Stimulated activated CD8-positive, alpha-beta memory T cell treated with anti-CD3 and anti-CD28 coated beads, Interleukin-15, amount 100 ng/mL, for 1 hour (primary cell): ENCODE measurements around the gene ZNF813.
A peak's percentile ranks its signal among the peaks of the same experiment; 100 is the strongest.
"Not testable (repeated sequence)": the region's sequence is repeated elsewhere in the genome, so short reads cannot be mapped to it uniquely, and the experiment has no call there.

Source experiments
- DNase-seq: peaks from one replicate; pipeline ENCODE4 v3.0.0-alpha.2; 2020; ENCODE audit warnings: low read depth

ZNF813 gene

DNA sequence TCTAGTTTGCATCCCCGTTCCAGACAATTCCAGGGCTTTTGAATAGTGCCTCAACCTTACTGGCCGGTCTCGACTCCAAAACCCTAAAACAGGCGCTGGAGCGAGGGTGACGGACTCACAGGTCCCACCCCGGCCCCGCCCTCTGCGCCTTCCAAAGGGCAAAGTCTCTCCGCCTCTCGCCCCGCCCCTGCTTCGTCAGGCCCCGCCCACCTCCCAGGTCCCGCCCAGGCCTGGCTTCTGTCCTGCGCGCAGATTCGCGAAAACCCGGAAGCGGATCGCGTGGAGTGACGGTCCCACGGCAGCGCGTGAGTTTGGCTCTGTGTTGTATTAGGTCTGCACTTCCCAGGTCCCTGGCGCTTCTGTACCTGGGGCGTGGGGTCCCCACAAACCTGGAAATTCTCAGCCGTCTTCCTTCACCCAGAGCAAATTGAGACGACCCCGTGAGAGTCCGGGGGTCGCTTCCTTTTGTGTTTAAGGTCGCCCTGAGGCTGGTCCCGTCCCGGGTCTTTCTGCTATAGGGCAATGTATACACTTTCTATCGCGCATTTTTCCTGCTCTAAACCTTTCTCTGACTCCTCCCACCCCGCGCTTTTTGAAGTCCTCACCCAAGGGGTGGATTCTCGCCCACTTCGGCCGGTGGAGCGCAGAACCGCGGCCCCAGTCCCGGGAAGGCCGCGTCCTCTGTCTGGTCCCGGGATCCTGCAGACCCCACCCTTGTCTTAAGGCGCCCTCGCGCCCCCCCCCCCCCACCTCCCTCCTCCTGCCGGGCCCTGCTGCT lies at the start of gene ZNF813:
Gene ZNF813 (plus strand): TSS at position 249 of the 778 bp plus-strand sequence. CDS start 16,090 bp downstream, outside the sequence.
- DNase-seq, result peak; percentile 96

DNA sequence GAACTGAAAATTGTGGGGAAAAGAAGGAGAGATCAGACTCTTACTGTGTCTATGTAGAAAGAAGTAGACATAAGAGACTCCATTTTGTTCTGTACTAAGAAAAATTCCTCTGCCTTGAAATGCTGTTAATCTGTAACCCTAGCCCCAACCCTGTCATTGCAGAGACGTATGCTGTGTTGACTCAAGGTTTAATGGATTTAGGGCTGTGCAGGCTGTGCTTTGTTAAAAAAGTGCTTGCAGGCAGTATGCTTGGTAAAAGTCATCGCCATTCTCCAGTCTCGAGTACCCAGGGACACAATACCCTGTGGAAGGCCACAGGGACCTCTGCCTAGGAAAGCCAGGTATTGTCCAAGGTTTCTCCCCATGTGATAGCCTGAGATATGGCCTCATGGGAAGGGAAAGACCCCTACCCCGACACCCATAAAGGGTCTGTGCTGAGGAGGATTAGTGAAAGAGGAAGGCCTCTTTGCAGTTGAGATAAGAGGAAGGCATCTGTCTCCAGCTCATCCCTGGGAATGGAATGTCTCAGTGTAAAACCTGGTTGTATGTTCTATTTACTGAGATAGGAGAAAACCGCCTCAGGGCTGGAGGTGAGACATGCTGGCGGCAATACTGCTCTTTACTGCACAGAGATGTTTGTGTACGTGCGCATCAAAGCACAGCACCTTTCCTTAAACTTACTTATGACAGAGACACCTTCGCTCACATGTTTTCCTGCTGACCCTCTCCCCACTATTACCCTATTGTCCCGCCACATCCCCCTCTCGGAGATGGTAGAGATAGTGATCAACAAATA lies 46.8 kb upstream of the ZNF813 start:
- not testable (repeated sequence) for DNase-seq

DNA sequence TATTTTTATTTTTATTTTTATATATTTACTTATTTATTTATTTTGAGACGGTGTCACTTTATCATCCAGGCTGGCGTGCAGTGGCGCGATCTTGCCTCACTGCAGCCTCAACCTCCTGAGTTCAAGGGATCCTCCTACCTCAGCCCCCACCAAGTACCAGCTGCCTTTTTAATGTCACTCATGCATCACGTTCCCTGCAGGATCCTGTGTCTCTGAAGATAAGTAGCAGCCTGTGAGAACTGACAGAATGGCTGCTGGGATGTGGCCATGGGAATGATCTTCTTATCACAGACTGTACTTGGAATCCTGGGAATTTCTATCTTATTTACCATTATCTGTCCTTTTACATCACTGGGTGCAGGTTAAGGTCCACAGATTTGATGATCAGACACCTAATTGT lies 45.0 kb upstream of the ZNF813 start:
- no peak for DNase-seq

DNA sequence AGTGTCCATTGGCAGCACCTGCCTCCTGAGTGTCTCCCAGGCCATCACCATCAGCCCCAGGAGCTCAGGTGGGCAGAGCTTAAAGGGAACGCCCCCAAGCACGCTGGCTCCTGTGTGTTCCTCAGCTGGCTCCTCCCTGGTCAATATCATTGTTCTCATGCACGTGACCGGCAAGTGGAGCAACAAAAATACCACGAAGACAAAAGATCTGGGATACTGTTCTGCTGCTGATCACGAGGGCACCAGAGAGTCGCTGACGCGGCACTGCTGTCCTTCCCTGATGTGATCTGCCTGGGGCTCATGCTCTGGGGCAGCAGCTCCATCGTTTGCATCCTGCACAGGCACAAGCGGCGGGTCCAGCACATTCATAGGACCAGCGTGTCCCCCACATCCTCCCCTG lies 44.5 kb upstream of the ZNF813 start:
- not testable (repeated sequence) for DNase-seq

DNA sequence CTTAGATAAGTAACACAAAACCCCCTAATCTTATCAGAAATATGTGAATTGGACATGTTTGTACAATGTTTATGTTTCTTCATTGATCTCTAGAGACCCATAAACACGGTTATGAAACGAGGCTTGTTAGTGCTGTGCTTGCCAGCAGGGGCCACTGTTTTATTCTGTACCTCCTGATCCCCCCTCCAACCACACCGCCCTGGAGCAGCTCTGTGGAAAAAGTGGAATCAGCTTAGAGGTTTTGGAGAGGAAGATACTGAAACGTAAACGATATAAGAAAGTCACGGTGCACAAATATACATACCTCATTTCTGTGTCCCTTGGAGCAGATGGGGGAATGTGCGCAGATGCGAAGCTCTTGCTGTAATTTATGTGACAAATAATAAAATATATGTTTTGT lies 43.9 kb upstream of the ZNF813 start:
- not testable (repeated sequence) for DNase-seq

DNA sequence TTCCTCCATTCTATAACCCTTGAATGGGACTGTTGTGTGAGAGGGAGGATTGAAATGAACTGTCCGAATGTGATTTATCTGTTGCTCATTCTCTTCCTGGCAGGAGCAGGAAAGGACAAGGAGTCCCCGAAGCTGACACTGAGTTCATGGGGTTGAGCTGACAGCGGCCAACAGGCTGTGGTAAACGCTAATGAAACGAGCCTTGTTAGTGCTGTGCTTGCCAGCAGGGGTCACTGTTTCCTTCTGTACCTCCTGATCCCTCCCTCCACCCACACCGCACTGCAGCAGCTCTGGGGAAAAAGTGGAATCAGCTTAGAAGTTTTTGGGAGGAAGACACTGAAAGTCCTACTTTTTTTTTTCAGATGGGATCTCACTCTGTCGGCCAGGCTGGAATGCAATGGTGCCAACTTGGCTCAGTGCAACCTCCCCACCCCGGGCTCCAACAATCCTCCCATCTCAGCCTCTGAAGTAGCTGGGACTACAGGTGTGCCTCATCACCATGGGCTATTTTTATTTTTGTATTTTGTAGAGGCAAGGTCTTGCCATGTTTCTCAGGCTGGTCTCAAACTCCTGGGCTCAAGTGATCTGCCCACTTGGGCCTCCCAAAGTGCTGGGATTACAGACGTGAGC lies 42.5 kb upstream of the ZNF813 start:
- DNase-seq, result peak; percentile 45

DNA sequence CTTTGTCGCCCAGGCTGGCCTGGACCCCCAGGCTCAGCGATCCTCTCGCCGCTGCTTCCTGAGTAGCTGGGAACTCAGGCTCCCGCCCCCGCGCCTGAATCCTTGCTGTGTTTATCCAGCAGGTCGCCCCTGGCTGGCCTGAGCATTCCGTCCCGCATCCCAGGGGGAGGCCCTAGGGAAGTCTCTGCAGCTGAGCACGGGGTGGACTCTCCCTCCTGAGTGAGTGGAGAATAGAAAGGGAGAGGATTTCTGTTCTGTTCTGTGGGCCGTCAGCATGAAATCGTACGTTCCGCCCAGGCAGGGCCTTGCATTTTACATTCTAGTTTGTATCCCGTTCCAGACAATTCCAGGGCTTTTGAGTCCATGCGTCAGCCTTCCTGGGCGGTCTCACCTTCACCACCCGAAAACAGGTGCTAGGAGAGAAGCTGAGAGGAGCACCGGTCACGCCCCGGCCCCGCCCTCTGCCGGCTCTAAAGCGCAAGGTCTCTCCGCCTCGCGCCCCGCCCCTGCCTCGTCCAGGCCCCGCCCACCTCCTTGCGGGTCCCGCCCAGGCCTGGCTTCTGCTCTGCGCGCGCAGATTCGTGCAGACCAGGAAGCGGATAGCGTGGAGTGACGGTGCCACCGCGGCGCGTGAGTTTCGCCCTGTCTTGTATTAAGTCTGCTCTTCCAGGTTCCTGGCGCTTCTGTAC lies 36.0 kb upstream of the ZNF813 start, which contains the start of gene ZNF761:
Gene ZNF761 (plus strand): TSS at position 586 of the 689 bp plus-strand sequence. CDS start 15,285 bp downstream, outside the sequence.
- DNase-seq, result peak; percentile 96

DNA sequence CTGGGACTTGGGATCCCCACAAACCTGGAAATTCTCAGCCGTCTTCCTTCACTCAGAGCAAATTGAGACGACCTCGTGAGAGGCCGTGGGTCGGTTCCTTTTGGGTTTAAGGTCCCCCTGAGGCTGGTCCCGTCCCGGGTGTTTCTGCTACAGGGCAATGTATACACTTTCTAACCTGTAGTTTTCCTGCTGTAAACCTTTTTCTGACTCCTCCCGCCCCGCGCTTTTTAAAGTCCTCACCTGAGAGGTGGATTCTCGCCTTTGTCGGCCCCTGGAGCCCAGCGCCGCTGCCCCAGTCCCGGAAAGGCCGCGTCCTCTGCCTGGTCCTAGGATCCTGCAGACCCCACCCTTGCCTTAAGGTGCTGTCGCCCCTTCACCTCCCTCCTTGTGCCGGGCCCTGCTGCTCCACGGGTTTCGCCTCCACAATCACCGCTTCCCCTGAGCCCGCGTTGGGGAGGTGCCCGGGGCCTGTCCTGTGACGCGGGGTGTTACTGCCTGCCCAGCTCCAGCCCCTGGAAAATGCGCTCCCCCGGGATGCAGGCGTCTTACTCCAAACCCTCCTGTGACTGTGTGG lies 35.4 kb upstream of the ZNF813 start:
- no peak for DNase-seq

DNA sequence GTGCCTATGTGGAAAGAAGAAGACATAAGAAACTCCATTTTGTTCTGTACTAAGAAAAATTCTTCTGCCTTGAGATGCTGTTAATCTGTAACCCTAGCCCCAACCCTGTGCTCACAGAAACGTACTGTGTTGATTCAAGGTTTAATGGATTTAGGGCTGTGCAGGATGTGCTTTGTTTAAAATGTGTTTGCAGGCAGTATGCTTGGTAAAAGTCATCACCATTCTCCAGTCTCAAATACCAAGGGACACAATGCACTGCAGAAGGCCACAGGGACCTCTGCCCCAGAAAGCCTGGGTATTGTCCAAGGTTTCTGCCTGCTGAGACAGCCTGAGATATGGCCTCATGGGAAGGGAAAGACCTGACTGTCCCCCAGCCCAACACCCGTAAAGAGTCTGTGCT lies 23.7 kb upstream of the ZNF813 start:
- DNase-seq, result not testable (repeated sequence)

DNA sequence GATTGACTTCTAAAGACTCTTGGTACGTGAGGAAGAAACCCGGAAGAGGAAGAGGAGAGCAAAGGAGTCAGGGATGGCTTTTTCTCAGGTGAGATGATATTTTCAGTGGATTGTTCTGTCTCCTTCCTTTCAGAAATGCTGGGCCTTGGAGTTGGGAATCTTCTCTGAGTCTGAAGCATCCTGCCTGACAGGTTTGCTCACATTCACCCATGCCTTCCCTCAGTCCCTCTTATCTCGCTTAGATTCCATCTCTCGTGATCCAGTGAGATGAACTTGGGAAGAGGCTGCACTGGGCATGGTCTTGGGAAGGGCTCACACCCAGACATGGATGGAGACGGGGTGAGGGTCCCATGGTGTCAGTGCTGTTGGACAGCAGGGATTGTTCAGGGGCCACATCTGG lies 20.3 kb upstream of the ZNF813 start:
- not testable (repeated sequence) for DNase-seq

DNA sequence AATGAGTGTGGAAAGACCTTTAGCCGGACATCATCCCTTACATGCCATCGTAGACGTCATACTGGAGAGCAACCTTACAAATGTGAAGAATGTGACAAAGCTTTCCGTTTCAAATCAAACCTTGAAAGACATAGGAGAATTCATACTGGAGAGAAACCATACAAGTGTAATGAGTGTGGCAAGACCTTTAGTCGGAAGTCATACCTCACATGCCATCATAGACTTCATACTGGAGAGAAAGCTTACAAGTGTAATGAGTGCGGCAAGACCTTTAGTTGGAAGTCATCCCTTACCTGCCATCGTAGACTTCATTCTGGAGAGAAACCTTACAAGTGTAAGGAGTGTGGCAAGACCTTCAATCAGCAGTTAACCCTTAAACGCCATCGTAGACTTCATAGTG lies 11.7 kb upstream of the ZNF813 start:
- DNase-seq, result no peak

DNA sequence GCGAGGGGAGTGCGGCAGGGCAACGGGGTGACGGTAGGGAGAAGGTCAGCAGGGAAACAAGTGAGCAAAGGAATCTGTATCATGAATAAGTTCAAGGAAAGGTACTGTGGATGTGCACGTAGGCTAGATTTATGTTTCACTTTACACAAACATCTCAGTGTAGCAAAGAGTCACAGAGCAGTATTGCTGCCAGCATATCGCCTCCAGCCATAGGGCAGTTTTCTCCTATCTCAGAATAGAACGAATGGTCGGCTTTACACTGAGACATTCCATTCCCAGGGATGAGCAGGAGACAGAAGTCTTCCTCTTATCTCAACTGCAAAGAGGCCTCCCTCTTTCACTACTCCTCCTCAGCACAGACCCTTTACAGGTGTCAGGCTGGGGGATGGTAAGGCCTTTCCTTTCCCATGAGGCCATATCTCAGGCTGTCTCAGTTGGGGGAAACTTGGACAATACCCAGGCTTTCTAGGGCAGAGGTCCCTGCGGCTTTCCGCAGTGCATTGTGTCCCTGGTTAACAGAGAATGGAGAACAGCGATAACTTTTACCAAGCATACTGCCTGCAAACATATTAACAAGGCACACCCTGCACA lies 7.3 kb upstream of the ZNF813 start:
- DNase-seq, result not testable (repeated sequence)

DNA sequence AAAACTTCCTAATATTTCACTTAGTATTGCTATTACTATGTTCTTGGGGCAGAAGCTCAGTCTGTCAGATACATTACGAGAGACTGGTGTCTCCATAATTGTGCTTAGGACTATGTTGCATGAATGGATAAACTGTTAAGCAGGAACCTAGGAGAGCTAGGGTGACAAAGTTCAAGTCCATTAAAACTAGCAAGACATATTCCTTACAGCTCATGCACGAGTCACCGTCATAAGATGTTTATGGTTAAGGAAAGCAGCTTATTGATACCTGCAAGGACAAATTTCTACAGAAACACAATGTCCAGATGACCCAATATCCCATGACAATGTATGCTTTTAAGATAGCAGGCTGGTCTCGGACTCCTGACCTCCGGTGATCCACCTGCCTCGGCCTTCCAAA lies 5.7 kb upstream of the ZNF813 start:
- DNase-seq, result no peak

DNA sequence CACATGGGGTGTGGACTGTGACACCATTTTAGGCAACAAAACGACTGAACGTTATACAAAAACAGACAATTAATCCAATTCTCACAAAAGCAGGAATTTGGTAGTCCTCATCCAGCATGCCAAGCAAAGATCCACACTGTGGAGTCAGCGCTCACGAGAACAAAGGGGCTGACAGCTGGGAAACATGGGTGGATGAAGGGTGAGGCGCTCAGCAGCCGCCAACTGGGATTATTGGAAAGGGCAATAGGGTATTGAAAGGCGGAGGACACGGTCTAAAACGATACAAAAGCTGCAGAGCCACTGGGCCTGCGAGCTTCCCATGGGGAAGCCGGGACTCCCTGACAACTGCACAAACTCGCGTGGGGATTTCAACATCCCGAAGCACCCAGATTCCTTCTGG lies 4.7 kb upstream of the ZNF813 start:
- no peak for DNase-seq

DNA sequence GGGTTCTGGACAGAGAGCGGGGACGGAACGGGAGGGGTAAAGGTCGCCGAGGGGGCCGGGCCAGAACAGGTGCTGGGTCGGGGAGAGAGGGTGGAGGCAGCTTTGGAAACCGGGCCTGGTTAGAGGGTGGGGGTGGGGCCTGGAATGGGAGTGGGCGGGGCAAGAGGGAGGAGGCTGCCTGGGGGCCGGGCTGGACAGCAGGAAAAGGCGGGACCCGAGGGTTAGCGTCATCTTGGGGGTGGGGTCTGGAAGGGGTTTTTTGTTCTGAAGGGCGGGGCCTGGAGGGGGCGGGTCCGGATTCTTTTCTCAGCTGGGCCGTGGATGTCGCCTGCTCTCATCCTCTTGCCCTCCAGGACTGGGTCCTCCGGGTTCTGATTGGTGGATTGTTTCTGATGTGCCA lies 4.3 kb upstream of the ZNF813 start:
- DNase-seq, result no peak

DNA sequence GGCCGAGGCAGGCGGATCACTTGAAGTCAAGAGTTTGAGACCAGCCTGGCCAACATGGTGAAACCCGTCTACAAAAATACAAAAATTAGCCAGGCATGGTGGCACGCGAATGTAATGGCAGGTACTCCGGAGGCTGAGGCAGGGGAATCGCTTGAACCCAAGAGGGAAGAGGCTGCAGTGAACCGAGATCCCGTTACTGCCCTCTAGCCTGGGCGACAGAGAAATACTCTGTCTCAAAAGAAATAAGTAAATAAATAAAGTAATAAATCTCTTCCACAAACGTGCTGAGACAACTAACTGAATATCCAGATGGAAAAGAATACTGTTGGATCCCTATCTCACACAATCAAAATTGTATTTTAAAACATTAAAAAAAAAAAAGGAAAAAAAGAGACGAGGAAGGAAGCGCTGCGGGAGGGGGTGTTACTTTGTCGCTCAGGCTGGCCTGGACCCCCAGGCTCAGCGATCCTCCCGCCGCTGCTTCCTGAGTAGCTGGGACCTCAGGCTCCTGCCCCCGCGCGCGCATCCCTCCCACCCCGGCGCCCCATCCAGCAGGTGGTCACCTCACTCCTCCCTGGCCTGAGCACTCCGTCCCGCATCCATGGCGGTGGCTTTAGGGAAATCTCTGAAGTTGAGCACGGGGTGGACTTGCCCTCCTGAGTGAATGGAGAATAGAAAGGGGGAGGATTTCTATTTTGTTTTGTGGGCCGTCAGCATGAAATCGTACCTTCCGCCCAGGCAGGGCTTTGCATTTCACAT lies 628 bp upstream of the ZNF813 start:
- DNase-seq, result no peak

DNA sequence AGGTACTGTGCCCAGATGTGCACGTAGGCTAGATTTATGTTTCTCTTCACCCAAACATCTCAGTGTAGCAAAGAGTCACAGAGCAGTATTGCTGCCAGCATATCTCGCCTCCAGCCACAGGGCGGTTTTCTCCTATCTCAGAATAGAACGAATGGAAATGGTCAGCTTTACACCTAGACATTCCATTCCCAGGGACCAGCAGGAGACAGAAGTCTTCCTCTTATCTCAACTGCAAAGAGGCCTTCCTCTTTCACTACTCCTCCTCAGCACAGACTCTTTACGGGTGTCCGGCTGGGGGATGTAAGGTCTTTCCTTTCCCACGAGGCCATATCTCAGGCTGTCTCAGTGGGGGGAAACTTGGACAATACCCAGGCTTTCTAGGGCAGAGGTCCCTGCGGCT lies 1.1 kb downstream of the ZNF813 start:
- DNase-seq, result not testable (repeated sequence)

DNA sequence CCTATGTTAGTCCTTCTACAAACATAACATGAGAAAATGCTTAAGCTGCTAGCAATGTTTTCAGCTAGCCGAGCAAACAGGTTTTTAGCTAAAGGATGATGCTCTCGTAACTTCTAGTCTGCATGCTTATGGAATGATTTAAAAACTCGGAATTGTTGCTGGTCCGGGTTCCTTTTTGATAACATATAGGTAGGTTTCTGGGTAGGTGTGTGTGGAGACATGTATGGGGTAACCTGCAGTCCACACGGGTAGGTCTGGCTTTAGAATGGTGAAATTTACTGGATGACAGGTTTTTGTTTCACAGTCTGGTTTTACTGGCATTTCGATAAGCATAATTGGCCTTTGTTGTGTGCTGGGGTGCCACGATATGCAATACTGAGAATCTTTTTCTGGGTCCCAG lies 4.4 kb downstream of the ZNF813 start:
- DNase-seq, result no peak

DNA sequence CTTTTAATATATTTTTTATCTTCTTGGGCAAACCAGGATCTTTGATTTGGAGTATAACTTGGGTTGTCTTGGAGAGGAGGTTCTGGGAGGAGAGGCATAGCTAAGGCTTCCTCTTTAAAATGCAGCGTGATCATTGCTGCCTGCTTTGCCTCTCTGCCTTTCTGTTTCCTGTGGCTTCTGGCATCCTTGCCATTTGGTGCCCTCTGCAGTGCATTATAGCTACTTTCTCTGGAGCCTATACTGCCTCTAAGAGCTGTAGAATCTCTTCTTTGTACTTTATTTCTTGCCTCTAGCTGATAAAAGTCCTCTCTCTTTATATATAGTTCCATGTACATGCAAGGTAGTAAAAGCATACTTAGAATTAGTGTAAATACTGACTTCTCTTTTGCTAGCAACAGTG lies 7.3 kb downstream of the ZNF813 start:
- not testable (repeated sequence) for DNase-seq

DNA sequence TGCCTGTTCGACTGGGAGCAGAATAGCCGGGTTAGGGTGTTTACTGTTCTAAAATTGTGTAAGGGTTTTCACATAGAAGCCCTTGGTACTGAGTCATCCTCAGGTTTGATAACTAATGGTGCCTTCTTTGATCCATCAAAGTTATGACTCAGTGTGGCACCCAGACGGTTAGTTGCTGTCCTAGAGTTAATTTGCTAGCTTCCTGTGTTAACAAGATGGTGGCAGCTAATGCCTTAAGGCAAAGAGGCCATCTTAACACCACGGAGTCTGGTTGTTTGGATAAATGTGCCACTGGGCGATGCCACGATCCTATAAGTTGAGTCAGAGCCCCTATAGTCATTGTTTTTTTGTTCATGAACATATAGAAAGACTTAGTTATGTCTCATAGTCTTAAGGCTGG lies 7.9 kb downstream of the ZNF813 start:
- not testable (repeated sequence) for DNase-seq

DNA sequence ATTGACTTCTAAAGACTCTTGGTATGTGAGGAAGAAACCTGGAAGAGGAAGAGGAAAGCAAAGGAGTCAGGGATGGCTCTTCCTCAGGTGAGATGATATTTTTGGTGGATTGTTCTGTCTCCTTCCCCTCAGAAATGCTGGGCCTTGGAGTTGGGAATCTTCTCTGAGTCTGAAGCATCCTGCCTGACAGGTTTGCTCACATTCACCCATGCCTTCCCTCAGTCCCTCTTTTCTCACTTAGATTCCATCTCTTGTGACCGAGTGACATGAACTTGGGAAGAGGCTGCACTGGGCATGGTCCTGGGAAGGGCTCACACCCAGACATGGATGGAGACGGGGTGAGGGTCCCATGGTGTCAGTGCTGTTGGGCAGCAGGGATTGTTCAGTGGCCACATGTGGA lies 16.2 kb downstream of the ZNF813 start:
- DNase-seq, result not testable (repeated sequence)
